ENCODE measurements around the gene FRMPD2. TPM values are rescaled to one million over a fixed set of nuclear protein-coding genes. Genes with fewer than 3 reads are reported as not detected.
"Not testable (repeated sequence)": the region's sequence is repeated elsewhere in the genome, so short reads cannot be mapped to it uniquely, and the experiment has no call there.

FRMPD2 gene
- total RNA-seq, 1 experiment from 2014 or later, result 0.44 TPM

- WGBS (ENCODE audit: extremely low coverage, insufficient read length, low lambda C conversion rate), result no CpG with 5 or more reads among the region's 53 CpGs
- not testable (repeated sequence) for H2BK20ac ChIP-seq (ENCODE audit: low read depth, low read length, poor library complexity, severe bottlenecking)
Measured at GRCh38 chr10:48139953-48140850, 134.3 kb downstream of the FRMPD2 start.

GRCh38 chr10:48128954-48129353 is 145.5 kb downstream of the FRMPD2 start:
- not testable (repeated sequence) for H3K27me3 ChIP-seq (ENCODE audit: insufficient read depth, low read length); H2AK5ac ChIP-seq (ENCODE audit: insufficient read length, low read length); H2BK20ac ChIP-seq (ENCODE audit: low read depth, low read length, poor library complexity, severe bottlenecking); H3K36me3 Mint-ChIP-seq (ENCODE audit: insufficient read depth in 1 of 3, low read depth in 3 of 3); H3K27me3 Mint-ChIP-seq (ENCODE audit: low read depth); H3K4me3 Mint-ChIP-seq; H2BK12ac ChIP-seq (ENCODE audit: insufficient read length, low read depth, low read length); H3K9me3 Mint-ChIP-seq; H3K9ac ChIP-seq (ENCODE audit: extremely low read depth, insufficient read length, low read length); H2BK5ac ChIP-seq (ENCODE audit: insufficient read length, low read length); H3K23me2 ChIP-seq (ENCODE audit: insufficient read length, low read depth, low read length, poor library complexity, severe bottlenecking); H4K5ac ChIP-seq (ENCODE audit: insufficient read length, low read depth, low read length); H2BK15ac ChIP-seq (ENCODE audit: low read depth, low read length); H3T11ph ChIP-seq (ENCODE audit: low read length); H3K27ac ChIP-seq (ENCODE audit: insufficient read length, low read depth, low read length); H3K14ac ChIP-seq (ENCODE audit: insufficient read depth, low read length); H3K4ac ChIP-seq (ENCODE audit: low read depth, low read length); H3K9me3 ChIP-seq (ENCODE audit: control insufficient read depth, low read depth, low read length); H3K79me1 ChIP-seq (ENCODE audit: insufficient read depth, low read depth, low read length, poor library complexity, severe bottlenecking); H3K4me1 ChIP-seq (ENCODE audit: insufficient read depth, low read length); H3K23ac ChIP-seq (ENCODE audit: insufficient read length, low read depth, low read length); H3K27ac Mint-ChIP-seq; H4K8ac ChIP-seq (replicated peaks; ENCODE audit: insufficient read length, low read depth, low read length); H3K4me2 ChIP-seq (ENCODE audit: insufficient read depth, insufficient read length, low read length); H3K4me1 Mint-ChIP-seq; H4K20me1 ChIP-seq (ENCODE audit: control insufficient read depth, insufficient read depth, insufficient read length); H3K18ac ChIP-seq (ENCODE audit: insufficient read length, low read depth, low read length); H3K56ac ChIP-seq (ENCODE audit: insufficient read length, low read depth, low read length); H3K79me2 ChIP-seq (ENCODE audit: insufficient read depth, low read length); H2BK120ac ChIP-seq (ENCODE audit: low read depth, low read length, poor library complexity, severe bottlenecking); DNase-seq; H2AFZ ChIP-seq (ENCODE audit: low read length); H4K91ac ChIP-seq (ENCODE audit: insufficient read length, low read depth, low read length)
- no CpG with 5 or more reads among the region's 2 CpGs for WGBS (ENCODE audit: extremely low coverage, insufficient read length, low lambda C conversion rate)

More at GRCh38 chr10:48139953-48140850, 134.3 kb downstream of the FRMPD2 start:
- not testable (repeated sequence) for H3K4ac ChIP-seq (ENCODE audit: low read depth, low read length); H2AK5ac ChIP-seq (ENCODE audit: insufficient read length, low read length); H3K27ac Mint-ChIP-seq; H3K36me3 Mint-ChIP-seq (ENCODE audit: insufficient read depth in 1 of 3, low read depth in 3 of 3); H3T11ph ChIP-seq (ENCODE audit: low read length); H3K79me1 ChIP-seq (ENCODE audit: insufficient read depth, low read depth, low read length, poor library complexity, severe bottlenecking); H2BK5ac ChIP-seq (ENCODE audit: insufficient read length, low read length); H3K4me1 ChIP-seq (ENCODE audit: insufficient read depth, low read length); H2BK120ac ChIP-seq (ENCODE audit: low read depth, low read length, poor library complexity, severe bottlenecking); H3K56ac ChIP-seq (ENCODE audit: insufficient read length, low read depth, low read length); H2BK12ac ChIP-seq (ENCODE audit: insufficient read length, low read depth, low read length); H3K27ac ChIP-seq (ENCODE audit: insufficient read length, low read depth, low read length); H3K23ac ChIP-seq (ENCODE audit: insufficient read length, low read depth, low read length); H3K4me1 Mint-ChIP-seq; H2AFZ ChIP-seq (ENCODE audit: low read length); H3K4me2 ChIP-seq (ENCODE audit: insufficient read depth, insufficient read length, low read length); H3K27me3 Mint-ChIP-seq (ENCODE audit: low read depth); H4K91ac ChIP-seq (ENCODE audit: insufficient read length, low read depth, low read length); H3K18ac ChIP-seq (ENCODE audit: insufficient read length, low read depth, low read length); H4K8ac ChIP-seq (replicated peaks; ENCODE audit: insufficient read length, low read depth, low read length); H3K9me3 Mint-ChIP-seq; H4K5ac ChIP-seq (ENCODE audit: insufficient read length, low read depth, low read length); H3K23me2 ChIP-seq (ENCODE audit: insufficient read length, low read depth, low read length, poor library complexity, severe bottlenecking); H3K14ac ChIP-seq (ENCODE audit: insufficient read depth, low read length); H3K4me3 Mint-ChIP-seq; H3K79me2 ChIP-seq (ENCODE audit: insufficient read depth, low read length); H3K9ac ChIP-seq (ENCODE audit: extremely low read depth, insufficient read length, low read length); H2BK15ac ChIP-seq (ENCODE audit: low read depth, low read length); H3K27me3 ChIP-seq (ENCODE audit: insufficient read depth, low read length); H4K20me1 ChIP-seq (ENCODE audit: control insufficient read depth, insufficient read depth, insufficient read length); DNase-seq; H3K9me3 ChIP-seq (ENCODE audit: control insufficient read depth, low read depth, low read length)

Measured in H9 (cell line).